Colonic mucosa (tissue), 4 donors: Measurements from ENCODE around the gene EMILIN3. TPM values are rescaled to one million over a fixed set of nuclear protein-coding genes. Genes with fewer than 3 reads are reported as not detected.

Experiments used
- DNase-seq: peaks from one replicate; pipeline ENCODE4 v3.0.0-alpha.2; 2020
- H3K27ac ChIP-seq: fragments of 200-600 bp; one replicate; pipeline ENCODE4 v1.8.0; 2021
- H3K27me3 ChIP-seq: fragments of 200-600 bp; one replicate; pipeline ENCODE4 v1.8.0; 2021
- H3K36me3 ChIP-seq: fragments of 200-600 bp; one replicate; pipeline ENCODE4 v1.8.0; 2021
- H3K4me1 ChIP-seq: fragments of 200-600 bp; one replicate; pipeline ENCODE4 v1.8.0; 2021; ENCODE audit warnings: mild to moderate bottlenecking
- H3K4me3 ChIP-seq: fragments of 200-600 bp; one replicate; pipeline ENCODE4 v1.8.0; 2021
- H3K9ac ChIP-seq, 2 donors: one replicate each; pipeline ENCODE4 v1.7.0; 2013; ENCODE audit warnings: control low read depth in 2 of 2, low read depth in 2 of 2, low read length in 2 of 2
- H3K9me3 ChIP-seq: fragments of 200-600 bp; one replicate; pipeline ENCODE4 v1.8.0; 2021
- CTCF ChIP-seq: fragments of 200-600 bp; IDR thresholded peaks from one replicate; pipeline ENCODE4 v1.8.0; 2022; ENCODE audit warnings: antibody characterized with exemption, mild to moderate bottlenecking
- intact Hi-C: fragments of 100-400 bp; cut with DNase I; formaldehyde crosslinking; loops from one replicate; pipeline ENCODE4 v1.14.1; 2022
- total RNA-seq, 2 donors: library from RNA; stranded (reverse); fragmentation: NEBNext Ultra II Directional in 1 of 2; extraction: Animal tissue kit (Norgen Biotek cat#: 25700) in 1 of 2; gene quantifications; one replicate each; pipeline ENCODE4 v1.2.1, GENCODE V29; 2021
- donor health status: healthy.
- donor health status: DM: no; HTN: no; CAD: no.
- donor health status: DM: no; HTN: no; CAD: no.

Gene EMILIN3
- total RNA-seq, 2 donors from 2014 or later: 0.20 to 0.40 TPM

GRCh38 chr20:41405436-41405835, 38.8 kb upstream of the EMILIN3 start:
- Histone ChIP-seq H3K4me1 (no peaks in the 10 kb centered on the region), H3K9ac (no peak overlapping the region), H3K27me3 (no peaks in the 10 kb centered on the region), H3K4me3 (no peak overlapping the region), H3K36me3 (peaks cover 6% of the 10 kb centered on the region), H3K27ac (no peak overlapping the region), H3K9me3 (no peaks in the 10 kb centered on the region)
- intact Hi-C loops: no loop called here
- no peak for DNase-seq
- no peak for TF ChIP-seq CTCF

- peaks cover 4% of the 10 kb centered on the region for H3K36me3 ChIP-seq
Measured at GRCh38 chr20:41403604-41404003, 37.0 kb upstream of the EMILIN3 start.

GRCh38 chr20:41398408-41398807, 31.8 kb upstream of the EMILIN3 start:
- DNase-seq: peak; percentile 55
- H3K4me1 ChIP-seq: no peaks in the 10 kb centered on the region
- no peaks in the 10 kb centered on the region for H3K27me3 ChIP-seq
- no peaks in the 10 kb centered on the region for H3K9me3 ChIP-seq
- TF ChIP-seq CTCF: no peak
- no peak overlapping the region for H3K4me3 ChIP-seq
- intact Hi-C loops: no loop called here
- no peak overlapping the region for H3K9ac ChIP-seq
- H3K36me3 ChIP-seq: no peaks in the 10 kb centered on the region
- peak overlapping the region; percentile 16 for H3K27ac ChIP-seq

More at GRCh38 chr20:41403604-41404003, 37.0 kb upstream of the EMILIN3 start:
- Histone ChIP-seq H3K9ac (no peak overlapping the region), H3K27me3 (no peaks in the 10 kb centered on the region), H3K27ac (no peak overlapping the region), H3K4me3 (no peak overlapping the region), H3K9me3 (no peaks in the 10 kb centered on the region), H3K4me1 (no peaks in the 10 kb centered on the region)
- intact Hi-C loops: no loop called here
- no peak for DNase-seq
- TF ChIP-seq CTCF: no peak

DNA sequence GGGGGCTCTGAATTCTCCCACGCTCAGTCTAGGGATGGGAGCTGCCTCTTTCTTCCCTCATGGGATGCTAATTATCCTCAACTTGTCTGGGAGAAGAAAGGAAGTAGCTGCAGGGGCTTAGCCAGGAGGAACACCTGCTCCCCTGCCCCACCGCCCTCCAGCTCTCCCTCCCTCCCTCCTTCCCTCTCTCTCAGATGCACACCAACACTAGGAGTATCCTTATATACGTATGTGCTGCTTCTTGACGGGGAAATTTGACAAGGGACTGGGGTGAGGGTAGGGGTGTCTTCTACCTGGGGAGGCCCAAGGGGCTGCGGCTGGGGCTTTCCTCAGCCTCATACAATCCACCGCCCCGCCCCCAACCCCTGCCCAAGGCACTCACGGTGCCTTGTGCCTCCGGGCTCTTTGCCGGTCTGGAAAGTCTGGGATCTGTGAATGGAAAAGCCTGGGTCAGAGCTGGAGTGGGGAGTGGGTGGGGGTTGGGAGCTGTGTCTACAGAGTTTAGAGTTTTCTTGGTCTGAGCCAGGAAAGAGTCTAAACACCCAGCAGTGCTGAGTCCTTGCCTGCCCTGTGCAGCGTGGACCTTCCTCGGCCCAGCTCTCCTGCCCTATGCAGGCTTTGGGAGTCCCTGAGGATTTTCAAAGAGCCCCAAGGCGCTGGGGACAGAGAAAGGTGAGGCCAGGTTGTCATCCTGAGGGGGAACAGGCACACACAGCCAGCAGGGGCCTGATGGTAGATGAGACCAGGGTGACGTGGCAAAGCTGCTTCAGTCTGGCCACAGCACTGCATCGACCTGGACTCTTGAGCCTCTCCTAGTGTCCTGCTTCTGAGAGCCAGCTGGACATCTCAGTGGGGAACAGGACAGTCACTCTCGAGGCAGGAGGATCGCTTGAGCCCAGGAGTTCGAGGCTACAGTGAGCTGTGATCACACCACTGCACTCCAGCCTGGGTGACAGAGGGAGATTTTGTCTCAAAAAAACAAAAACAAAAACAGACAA, 29.3 kb upstream of the EMILIN3 start:
- TF ChIP-seq CTCF: no peak
- no peaks in the 10 kb centered on the region for H3K36me3 ChIP-seq
- H3K4me1 ChIP-seq: no peaks in the 10 kb centered on the region
- H3K27me3 ChIP-seq: no peaks in the 10 kb centered on the region
- H3K9me3 ChIP-seq: no peaks in the 10 kb centered on the region
- DNase-seq: no peak
- H3K9ac ChIP-seq: no peak overlapping the region
- intact Hi-C loops: no loop called here
- H3K27ac ChIP-seq: no peak overlapping the region
- H3K4me3 ChIP-seq: no peak overlapping the region

GRCh38 chr20:41394931-41395666, 28.5 kb upstream of the EMILIN3 start:
- H3K9ac ChIP-seq: no peak overlapping the region
- no peaks in the 10 kb centered on the region for H3K4me1 ChIP-seq
- intact Hi-C loops: no loop called here
- no peak overlapping the region for H3K27ac ChIP-seq
- no peak for TF ChIP-seq CTCF
- DNase-seq: no peak
- H3K9me3 ChIP-seq: no peaks in the 10 kb centered on the region
- no peaks in the 10 kb centered on the region for H3K27me3 ChIP-seq
- no peak overlapping the region for H3K4me3 ChIP-seq
- no peaks in the 10 kb centered on the region for H3K36me3 ChIP-seq
